Stomach smooth muscle (tissue), 2 donors: ENCODE data around the gene C1orf21.

Source experiments
- H3K27ac ChIP-seq: one replicate; pipeline ENCODE4 v1.7.0; 2013; ENCODE audit warnings: mild to moderate bottlenecking, low read length, inconsistent platforms
- H3K27me3 ChIP-seq, 2 donors: one replicate each; pipeline ENCODE4 v1.7.0; 2013; ENCODE audit warnings: low read length in 2 of 2; ENCODE audit not compliant: insufficient read depth in 2 of 2, control insufficient read depth in 1 of 2
- H3K36me3 ChIP-seq, 2 donors: one replicate each; pipeline ENCODE4 v1.7.0; 2013; ENCODE audit warnings: low read length in 2 of 2; ENCODE audit not compliant: control insufficient read depth in 2 of 2, insufficient read depth in 2 of 2
- H3K4me1 ChIP-seq: one replicate; pipeline ENCODE4 v1.7.0; 2013; ENCODE audit warnings: low read length; ENCODE audit not compliant: control insufficient read depth, insufficient read depth
- H3K4me3 ChIP-seq, 2 donors: one replicate each; pipeline ENCODE4 v1.7.0; 2013; ENCODE audit warnings: low read length in 2 of 2
- H3K9ac ChIP-seq, 2 donors: one replicate each; pipeline ENCODE4 v1.7.0; 2013; ENCODE audit warnings: low read length in 2 of 2, mild to moderate bottlenecking in 1 of 2
- H3K9me3 ChIP-seq, 2 donors: one replicate each; pipeline ENCODE4 v1.7.0; 2013; ENCODE audit warnings: low read length in 2 of 2; ENCODE audit not compliant: control insufficient read depth in 2 of 2
- donor health status: healthy.
- donor health status: Pancreatic carcinoma.

The C1orf21 gene

GRCh38 chr1:184445997-184446396, 59.2 kb downstream of the C1orf21 start:
- Histone ChIP-seq H3K9me3 (no peaks in the 10 kb centered on the region), H3K27me3 (no peaks in the 10 kb centered on the region), H3K4me3 (no peak overlapping the region), H3K27ac (no peak overlapping the region), H3K36me3 (no peaks in the 10 kb centered on the region), H3K9ac (no peak overlapping the region), H3K4me1 (peaks cover 5% of the 10 kb centered on the region)

- Histone ChIP-seq H3K9me3 (no peaks in the 10 kb centered on the region), H3K27me3 (no peaks in the 10 kb centered on the region), H3K4me3 (no peak overlapping the region), H3K36me3 (no peaks in the 10 kb centered on the region), H3K27ac (no peak overlapping the region), H3K9ac (no peak overlapping the region), H3K4me1 (peaks cover 5% of the 10 kb centered on the region)
These were observed 60.9 kb downstream of the C1orf21 start for GRCh38 chr1:184447651-184448185.

- Histone ChIP-seq H3K9me3 (no peaks in the 10 kb centered on the region), H3K27ac (no peak overlapping the region), H3K27me3 (no peaks in the 10 kb centered on the region), H3K4me1 (no peaks in the 10 kb centered on the region), H3K36me3 (no peaks in the 10 kb centered on the region), H3K9ac (no peak overlapping the region), H3K4me3 (no peak overlapping the region)
These were observed 63.1 kb downstream of the C1orf21 start for GRCh38 chr1:184449916-184450315.

- Histone ChIP-seq H3K9me3 (no peaks in the 10 kb centered on the region), H3K4me1 (peaks cover 6% of the 10 kb centered on the region), H3K9ac (no peak overlapping the region), H3K27me3 (no peaks in the 10 kb centered on the region), H3K36me3 (no peaks in the 10 kb centered on the region), H3K27ac (no peak overlapping the region), H3K4me3 (no peak overlapping the region)
These were observed 69.0 kb downstream of the C1orf21 start for GRCh38 chr1:184455786-184456185.

GRCh38 chr1:184456189-184456588, 69.4 kb downstream of the C1orf21 start:
- Histone ChIP-seq H3K4me3 (no peak overlapping the region), H3K27me3 (no peaks in the 10 kb centered on the region), H3K27ac (no peak overlapping the region), H3K9ac (no peak overlapping the region), H3K4me1 (peaks cover 7% of the 10 kb centered on the region), H3K36me3 (no peaks in the 10 kb centered on the region), H3K9me3 (no peaks in the 10 kb centered on the region)

GRCh38 chr1:184457500-184457899, 70.7 kb downstream of the C1orf21 start:
- no peaks in the 10 kb centered on the region for H3K9me3 ChIP-seq
- H3K4me1 ChIP-seq, result peaks cover 9% of the 10 kb centered on the region
- H3K27ac ChIP-seq, result no peak overlapping the region

GRCh38 chr1:184461321-184461720, 74.5 kb downstream of the C1orf21 start:
- H3K27ac ChIP-seq, result no peak overlapping the region
- H3K27me3 ChIP-seq, result no peaks in the 10 kb centered on the region
- no peaks in the 10 kb centered on the region for H3K36me3 ChIP-seq
- H3K9ac ChIP-seq, result no peak overlapping the region
- no peaks in the 10 kb centered on the region for H3K9me3 ChIP-seq
- H3K4me1 ChIP-seq, result peaks cover 5% of the 10 kb centered on the region
- no peak overlapping the region for H3K4me3 ChIP-seq

More at GRCh38 chr1:184457500-184457899, 70.7 kb downstream of the C1orf21 start:
- no peak overlapping the region for H3K4me3 ChIP-seq
- no peak overlapping the region for H3K9ac ChIP-seq
- no peaks in the 10 kb centered on the region for H3K27me3 ChIP-seq
- H3K36me3 ChIP-seq, result no peaks in the 10 kb centered on the region

- H3K27me3 ChIP-seq, result no peaks in the 10 kb centered on the region
- H3K4me3 ChIP-seq, result no peak overlapping the region
- no peak overlapping the region for H3K27ac ChIP-seq
- no peaks in the 10 kb centered on the region for H3K9me3 ChIP-seq
- H3K4me1 ChIP-seq, result peaks cover 5% of the 10 kb centered on the region
- no peak overlapping the region for H3K9ac ChIP-seq
- no peaks in the 10 kb centered on the region for H3K36me3 ChIP-seq
These were observed 75.3 kb downstream of the C1orf21 start for GRCh38 chr1:184462155-184462554.

GRCh38 chr1:184462990-184463389, 76.2 kb downstream of the C1orf21 start:
- no peak overlapping the region for H3K9ac ChIP-seq
- no peak overlapping the region for H3K27ac ChIP-seq
- no peaks in the 10 kb centered on the region for H3K9me3 ChIP-seq
- no peaks in the 10 kb centered on the region for H3K36me3 ChIP-seq
- H3K4me1 ChIP-seq, result peaks cover 3% of the 10 kb centered on the region
- H3K4me3 ChIP-seq, result no peak overlapping the region
- no peaks in the 10 kb centered on the region for H3K27me3 ChIP-seq

GRCh38 chr1:184463680-184464079, 76.9 kb downstream of the C1orf21 start:
- no peak overlapping the region for H3K4me3 ChIP-seq
- H3K27ac ChIP-seq, result no peak overlapping the region
- H3K9ac ChIP-seq, result no peak overlapping the region
- H3K36me3 ChIP-seq, result no peaks in the 10 kb centered on the region
- peaks cover 3% of the 10 kb centered on the region for H3K4me1 ChIP-seq
- no peaks in the 10 kb centered on the region for H3K27me3 ChIP-seq
- H3K9me3 ChIP-seq, result no peaks in the 10 kb centered on the region

GRCh38 chr1:184464757-184465156, 77.9 kb downstream of the C1orf21 start:
- H3K27ac ChIP-seq, result no peak overlapping the region
- no peak overlapping the region for H3K4me3 ChIP-seq
- no peaks in the 10 kb centered on the region for H3K9me3 ChIP-seq
- no peak overlapping the region for H3K9ac ChIP-seq
- no peaks in the 10 kb centered on the region for H3K27me3 ChIP-seq
- no peaks in the 10 kb centered on the region for H3K36me3 ChIP-seq
- peaks cover 3% of the 10 kb centered on the region for H3K4me1 ChIP-seq
